Measurements from ENCODE around the gene OLFML2B.

The OLFML2B gene

GRCh38 chr1:161952607-161953172 is 71.0 kb downstream of the OLFML2B start:
- no peak for TF ChIP-seq CTCF (IDR thresholded peaks at IDR 0.05; ENCODE audit: extremely low read depth, insufficient read depth, missing control alignments)
- in situ Hi-C loops (cut with MboI; ENCODE audit: low pct_unique_long_range_greater_than_20kb, low sequenced_read_pairs, unreplicated experiment), result no loop called here
- no peak for DNase-seq (ENCODE audit: low spot score)

- in situ Hi-C loops (cut with MboI; ENCODE audit: low pct_unique_long_range_greater_than_20kb, low sequenced_read_pairs, unreplicated experiment), result no loop called here
- TF ChIP-seq CTCF (IDR thresholded peaks at IDR 0.05; ENCODE audit: extremely low read depth, insufficient read depth, missing control alignments), result no peak
- no peak for DNase-seq (ENCODE audit: low spot score)
Measured at GRCh38 chr1:161951646-161952045, 72.0 kb downstream of the OLFML2B start.

- in situ Hi-C loops (cut with MboI; ENCODE audit: low pct_unique_long_range_greater_than_20kb, low sequenced_read_pairs, unreplicated experiment), result no loop called here
- DNase-seq (ENCODE audit: low spot score), result no peak
- TF ChIP-seq CTCF (IDR thresholded peaks at IDR 0.05; ENCODE audit: extremely low read depth, insufficient read depth, missing control alignments), result no peak
Measured at GRCh38 chr1:161950377-161950776, 73.3 kb downstream of the OLFML2B start.

GRCh38 chr1:161949548-161949947 is 74.1 kb downstream of the OLFML2B start:
- DNase-seq (ENCODE audit: low spot score), result no peak
- in situ Hi-C loops (cut with MboI; ENCODE audit: low pct_unique_long_range_greater_than_20kb, low sequenced_read_pairs, unreplicated experiment), result no loop called here
- no peak for TF ChIP-seq CTCF (IDR thresholded peaks at IDR 0.05; ENCODE audit: extremely low read depth, insufficient read depth, missing control alignments)

- in situ Hi-C loops (cut with MboI; ENCODE audit: low pct_unique_long_range_greater_than_20kb, low sequenced_read_pairs, unreplicated experiment), result no loop called here
Measured at GRCh38 chr1:161948435-161948834, 75.2 kb downstream of the OLFML2B start.

GRCh38 chr1:161946071-161946987 is 77.3 kb downstream of the OLFML2B start:
- no peak for TF ChIP-seq CTCF (IDR thresholded peaks at IDR 0.05; ENCODE audit: extremely low read depth, insufficient read depth, missing control alignments)
- DNase-seq (ENCODE audit: low spot score), result no peak
- in situ Hi-C loops (cut with MboI; ENCODE audit: low pct_unique_long_range_greater_than_20kb, low sequenced_read_pairs, unreplicated experiment), result no loop called here

More at GRCh38 chr1:161948435-161948834, 75.2 kb downstream of the OLFML2B start:
- DNase-seq (ENCODE audit: low spot score), result no peak
- TF ChIP-seq CTCF (IDR thresholded peaks at IDR 0.05; ENCODE audit: extremely low read depth, insufficient read depth, missing control alignments), result no peak

Data from GM13977 (cell line).